SHP77 (cell line): ENCODE measurements around the gene SLC2A9.
A peak's percentile ranks its signal among the peaks of the same experiment; 100 is the strongest.

Experiments used
- DNase-seq, 2 experiments: peaks; one replicate each; lab custom pipeline; 2025; lab: John Stamatoyannopoulos, UW

Gene SLC2A9

DNA sequence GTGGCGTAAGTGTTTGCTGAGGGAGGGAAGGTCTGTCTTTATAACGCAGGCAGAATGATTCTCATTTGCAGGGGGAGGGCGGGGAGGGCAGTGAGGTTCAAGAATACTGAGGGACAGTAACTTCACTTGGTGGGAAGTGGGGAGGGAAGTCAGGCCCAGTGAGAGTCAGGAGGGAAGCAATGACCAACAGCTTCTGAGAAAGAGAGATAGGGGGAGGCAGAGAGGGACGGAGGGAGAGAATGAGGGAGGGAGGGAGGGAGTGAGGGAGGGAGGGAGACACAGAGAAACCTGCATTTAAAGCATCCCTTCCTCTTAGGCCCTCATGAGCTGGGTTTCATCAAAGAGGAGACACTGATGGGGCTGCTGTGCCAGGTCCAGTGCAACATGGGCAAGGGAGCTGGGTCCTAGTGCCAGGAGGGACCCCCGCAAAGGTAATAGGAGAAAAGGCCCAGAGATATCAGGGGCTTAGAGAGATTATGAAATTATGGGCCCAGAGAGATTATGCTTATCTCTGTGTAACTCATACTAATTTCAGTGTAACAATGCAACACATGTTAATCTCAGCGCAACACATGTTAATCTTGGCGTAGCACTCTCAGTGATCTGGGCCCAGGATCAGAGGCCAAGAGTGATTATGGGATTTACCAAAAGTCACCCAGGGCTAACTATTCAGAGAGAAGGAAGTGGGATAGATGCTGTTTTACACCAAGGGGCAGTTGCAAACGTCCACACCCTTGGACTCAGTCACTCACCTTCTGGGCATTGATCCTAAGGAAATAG lies 127.8 kb downstream of the SLC2A9 start:
- DNase-seq: no peak

DNA sequence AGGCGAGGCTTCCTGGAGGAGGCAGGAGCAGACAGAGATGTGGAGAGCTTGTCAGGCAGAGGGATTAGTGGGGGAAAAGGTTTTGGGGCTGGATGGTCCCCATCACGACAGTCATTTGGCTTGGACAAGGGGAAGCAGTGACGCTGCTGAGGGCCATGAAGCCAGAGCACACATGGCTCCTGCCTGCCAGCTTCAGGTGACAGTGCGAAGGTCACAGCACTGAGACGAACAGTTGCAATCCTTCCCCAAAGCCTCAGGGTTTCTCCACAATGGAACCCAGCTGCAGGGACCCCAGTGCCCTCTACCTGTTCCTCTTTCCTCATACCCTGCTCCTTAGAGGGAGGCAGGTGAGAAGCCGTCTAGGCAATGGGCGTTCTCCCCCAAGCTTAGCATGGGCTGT lies 129.6 kb downstream of the SLC2A9 start:
- no peak for DNase-seq

- no peak for DNase-seq
Measured at GRCh38 chr4:9891056-9891455, 130.2 kb downstream of the SLC2A9 start.

DNA sequence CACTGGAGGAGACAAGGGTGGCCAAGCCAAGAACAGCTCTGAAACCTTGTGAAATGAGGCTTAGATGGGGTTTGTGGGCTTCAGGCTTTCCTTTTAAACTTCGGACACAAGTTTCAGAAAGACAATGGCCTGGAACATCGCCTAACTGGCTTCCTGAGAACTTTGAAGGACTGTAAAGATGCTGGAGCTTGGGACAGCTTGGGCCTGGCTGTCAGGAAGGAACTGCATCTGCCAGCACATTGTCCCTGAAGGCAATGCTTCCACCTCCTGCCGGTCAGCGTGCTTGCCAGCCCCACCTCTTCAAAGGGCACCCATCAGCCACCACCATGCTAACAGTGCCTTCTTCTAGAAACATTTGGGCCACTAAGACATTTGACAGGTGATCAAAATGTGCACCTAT lies 132.0 kb downstream of the SLC2A9 start:
- no peak for DNase-seq

- DNase-seq: no peak
Measured at GRCh38 chr4:9885958-9886357, 135.3 kb downstream of the SLC2A9 start.

DNA sequence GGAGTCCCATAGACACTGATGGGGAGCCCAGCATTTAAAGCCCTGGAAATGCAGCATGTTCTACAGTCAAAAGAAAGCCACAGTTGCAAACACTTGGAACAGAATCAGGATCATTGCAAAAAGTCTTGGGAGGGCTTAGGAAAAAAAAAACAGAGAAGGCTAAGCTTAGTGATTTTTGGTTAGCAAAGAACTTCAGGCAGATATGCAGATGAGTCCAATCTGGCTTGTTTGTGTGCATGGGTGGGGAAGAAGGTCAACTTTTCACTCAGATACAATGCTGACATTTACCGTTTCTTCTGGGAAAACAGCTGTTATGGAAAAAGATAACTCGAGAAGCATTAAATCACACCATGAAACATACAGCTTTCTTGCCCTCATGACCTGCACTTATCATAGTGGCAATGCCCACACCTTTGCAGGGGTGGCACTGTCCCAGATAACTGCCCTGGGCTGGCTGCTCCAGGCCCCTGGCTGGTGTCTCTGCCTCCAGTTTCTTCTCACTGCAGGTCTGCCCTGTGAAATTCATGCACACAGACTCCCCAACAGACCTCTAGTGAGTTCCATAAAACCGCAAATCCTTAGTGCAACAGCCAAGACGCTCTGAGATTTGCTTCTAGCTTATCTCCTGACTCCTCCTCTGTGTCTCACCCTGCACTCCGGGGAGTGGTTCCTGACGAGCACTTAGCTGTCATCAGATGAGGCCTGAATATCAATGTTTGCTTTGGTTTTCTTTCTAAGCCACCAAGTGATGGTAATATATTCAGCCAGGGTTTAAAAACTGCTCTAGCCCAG lies 140.7 kb downstream of the SLC2A9 start:
- no peak for DNase-seq

GRCh38 chr4:9877123-9877522 lies 144.2 kb downstream of the SLC2A9 start:
- no peak for DNase-seq

- no peak for DNase-seq
Measured at GRCh38 chr4:9875516-9875915, 145.8 kb downstream of the SLC2A9 start.

GRCh38 chr4:9874385-9874784 lies 146.9 kb downstream of the SLC2A9 start:
- no peak for DNase-seq

- DNase-seq: no peak
Measured at GRCh38 chr4:9870165-9870790, 151.0 kb downstream of the SLC2A9 start.

GRCh38 chr4:9867751-9868425 lies 153.4 kb downstream of the SLC2A9 start:
- peak; percentile 3 to 28 for DNase-seq

- no peak for DNase-seq
Measured at GRCh38 chr4:9866931-9867330, 154.4 kb downstream of the SLC2A9 start.

GRCh38 chr4:9861561-9861960 lies 159.7 kb downstream of the SLC2A9 start:
- DNase-seq: no peak

- DNase-seq: no peak
Measured at GRCh38 chr4:9859810-9860209, 161.5 kb downstream of the SLC2A9 start.

- DNase-seq: no peak
Measured at GRCh38 chr4:9849538-9849920, 171.8 kb downstream of the SLC2A9 start.

GRCh38 chr4:9847968-9848748 lies 173.1 kb downstream of the SLC2A9 start:
- no peak for DNase-seq

- DNase-seq: no peak
Measured at GRCh38 chr4:9845791-9846493, 175.4 kb downstream of the SLC2A9 start.

DNA sequence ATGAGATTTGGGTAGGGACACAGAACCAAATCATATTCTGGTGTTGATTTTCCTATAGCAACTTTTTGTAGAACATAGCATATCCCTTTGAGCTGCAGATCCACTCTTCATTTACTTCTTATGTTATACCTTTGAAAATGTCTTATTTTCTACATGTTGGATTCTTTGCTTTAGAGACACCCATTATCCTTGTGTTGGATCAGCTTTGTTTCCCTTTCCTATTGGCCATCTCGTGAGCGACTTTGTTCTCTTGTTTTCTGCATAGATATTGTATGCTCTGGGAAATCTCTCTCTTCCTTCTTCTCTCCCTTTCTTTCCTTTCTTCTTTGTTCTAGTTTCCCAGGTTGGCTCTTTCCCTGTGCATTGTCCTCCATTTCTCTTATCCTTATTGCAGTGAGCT lies 180.2 kb downstream of the SLC2A9 start:
- DNase-seq: no peak

GRCh38 chr4:9835430-9835829 lies 185.9 kb downstream of the SLC2A9 start:
- DNase-seq: no peak

- no peak for DNase-seq
Measured at GRCh38 chr4:9833421-9833820, 187.9 kb downstream of the SLC2A9 start.

GRCh38 chr4:9832640-9833039 lies 188.7 kb downstream of the SLC2A9 start:
- no peak for DNase-seq
